BLaER1 (cell line): ENCODE results near the gene EIF4E2.

Experiments used
- H3K27ac ChIP-seq: shearing (Covaris generic); formaldehyde crosslinking; 2 replicates; pipeline ENCODE4 v1.8.1; 2022
- H3K27me3 ChIP-seq: shearing (Covaris generic); formaldehyde crosslinking; 2 replicates; pipeline ENCODE4 v1.8.1; 2022
- H3K36me3 ChIP-seq: shearing (Covaris generic); formaldehyde crosslinking; 2 replicates; pipeline ENCODE4 v1.8.1; 2022
- H3K4me1 ChIP-seq: shearing (Covaris generic); formaldehyde crosslinking; 2 replicates; pipeline ENCODE4 v1.8.1; 2022
- H3K4me2 ChIP-seq: shearing (Covaris generic); formaldehyde crosslinking; 2 replicates; pipeline ENCODE4 v1.8.1; 2022
- H3K4me3 ChIP-seq: shearing (Covaris generic); formaldehyde crosslinking; 2 replicates; pipeline ENCODE4 v1.8.1; 2022
- H3K9ac ChIP-seq: shearing (Covaris generic); formaldehyde crosslinking; 2 replicates; pipeline ENCODE4 v1.8.1; 2022
- H3K9me3 ChIP-seq: shearing (Covaris generic); formaldehyde crosslinking; 2 replicates; pipeline ENCODE4 v1.8.1; 2022
- H4K20me1 ChIP-seq: shearing (Covaris generic); formaldehyde crosslinking; 2 replicates; pipeline ENCODE4 v1.8.1; 2022
- Cebpa-rat ChIP-seq: shearing (Covaris generic); IDR thresholded peaks from 2 replicates; pipeline ENCODE4 v1.8.1; 2022

EIF4E2 gene

GRCh38 chr2:232588031-232588430 is 37.5 kb downstream of the EIF4E2 start:
- H3K27ac ChIP-seq: no peak overlapping the region
- TF ChIP-seq Cebpa-rat: no peak
- no peaks in the 10 kb centered on the region for H4K20me1 ChIP-seq
- no peaks in the 10 kb centered on the region for H3K27me3 ChIP-seq
- no peaks in the 10 kb centered on the region for H3K4me1 ChIP-seq
- peaks cover 24% of the 10 kb centered on the region for H3K36me3 ChIP-seq
- no peak overlapping the region for H3K9ac ChIP-seq
- no peak overlapping the region for H3K4me3 ChIP-seq
- H3K4me2 ChIP-seq: no peak overlapping the region
- H3K9me3 ChIP-seq: no peaks in the 10 kb centered on the region

- no peaks in the 10 kb centered on the region for H3K27me3 ChIP-seq
- peaks cover 15% of the 10 kb centered on the region; the same call in 1 of the 2 replicates for H3K36me3 ChIP-seq
- no peak overlapping the region for H3K9ac ChIP-seq
- no peaks in the 10 kb centered on the region for H4K20me1 ChIP-seq
- no peak overlapping the region for H3K4me2 ChIP-seq
- no peak for TF ChIP-seq Cebpa-rat
- no peak overlapping the region for H3K27ac ChIP-seq
- H3K4me3 ChIP-seq: no peak overlapping the region
- no peaks in the 10 kb centered on the region for H3K9me3 ChIP-seq
- no peaks in the 10 kb centered on the region for H3K4me1 ChIP-seq
Observed at GRCh38 chr2:232588680-232589585, 38.4 kb downstream of the EIF4E2 start.

DNA sequence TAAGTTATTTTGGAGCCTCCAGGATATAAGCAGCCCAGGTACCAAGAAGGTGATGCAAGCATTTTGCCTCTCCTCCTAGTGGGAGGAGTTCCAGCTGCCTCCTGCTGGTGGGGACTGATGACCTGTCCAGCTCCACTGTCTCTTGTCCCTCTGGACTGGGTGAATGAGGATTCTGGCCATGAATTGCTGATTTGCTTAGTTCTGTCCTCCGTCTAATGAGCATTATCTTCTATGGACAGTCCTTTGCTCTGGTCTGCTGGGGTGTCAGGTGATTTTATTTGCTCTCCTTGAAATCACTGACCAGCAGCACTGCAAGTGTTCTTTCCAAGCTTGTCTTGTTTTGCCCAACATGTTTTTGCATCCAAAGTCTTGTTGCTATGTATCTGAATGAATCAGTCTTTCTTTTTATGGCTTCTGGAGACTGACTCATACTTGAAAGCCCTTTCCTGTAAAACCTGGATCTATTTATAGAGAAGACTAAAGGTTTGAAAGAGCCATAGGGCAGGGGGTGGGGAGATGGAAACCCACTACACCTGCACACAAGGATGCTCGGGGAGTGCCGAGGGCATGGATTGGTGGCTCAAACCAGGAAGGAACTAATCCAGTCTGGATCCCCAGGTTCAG is 42.4 kb downstream of the EIF4E2 start:
- H3K4me3 ChIP-seq: no peak overlapping the region
- no peaks in the 10 kb centered on the region for H3K4me1 ChIP-seq
- H3K9ac ChIP-seq: no peak overlapping the region
- TF ChIP-seq Cebpa-rat: no peak
- no peak overlapping the region for H3K4me2 ChIP-seq
- no peaks in the 10 kb centered on the region for H3K36me3 ChIP-seq
- no peaks in the 10 kb centered on the region for H4K20me1 ChIP-seq
- no peaks in the 10 kb centered on the region for H3K9me3 ChIP-seq
- no peaks in the 10 kb centered on the region for H3K27me3 ChIP-seq
- no peak overlapping the region for H3K27ac ChIP-seq

- Histone ChIP-seq H3K36me3 (no peaks in the 10 kb centered on the region), H3K4me2 (no peak overlapping the region), H4K20me1 (no peaks in the 10 kb centered on the region), H3K4me3 (no peak overlapping the region), H3K9me3 (no peaks in the 10 kb centered on the region), H3K9ac (no peak overlapping the region), H3K4me1 (no peaks in the 10 kb centered on the region), H3K27me3 (no peaks in the 10 kb centered on the region), H3K27ac (no peak overlapping the region)
- TF ChIP-seq Cebpa-rat: no peak
Observed at GRCh38 chr2:232593982-232594381, 43.5 kb downstream of the EIF4E2 start.

GRCh38 chr2:232597362-232598079 is 47.0 kb downstream of the EIF4E2 start:
- H3K27me3 ChIP-seq: no peaks in the 10 kb centered on the region

DNA sequence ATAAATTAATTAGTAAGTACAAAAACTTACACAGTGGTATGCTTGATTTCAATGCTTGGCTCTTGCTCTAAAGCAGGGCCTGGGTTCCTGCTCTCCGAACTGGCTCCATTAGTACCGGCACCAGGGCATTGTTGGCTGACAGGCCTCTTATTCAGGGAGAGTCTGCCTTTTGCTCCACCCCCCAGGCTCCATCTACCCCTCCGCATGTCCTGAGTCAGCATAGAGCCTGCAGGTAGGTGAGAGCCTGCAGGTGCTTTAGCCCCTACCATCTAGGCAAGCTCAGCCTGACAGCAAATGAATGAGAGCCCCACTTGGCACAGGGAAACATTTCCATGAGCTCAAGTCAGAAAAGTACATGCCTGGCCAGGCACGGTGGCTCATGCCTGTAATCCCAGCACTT is 47.8 kb downstream of the EIF4E2 start:
- no peaks in the 10 kb centered on the region for H3K36me3 ChIP-seq
- no peak overlapping the region for H3K27ac ChIP-seq
- no peaks in the 10 kb centered on the region for H4K20me1 ChIP-seq
- no peak overlapping the region for H3K9ac ChIP-seq
- no peak overlapping the region for H3K4me2 ChIP-seq
- H3K4me1 ChIP-seq: no peaks in the 10 kb centered on the region
- H3K9me3 ChIP-seq: no peaks in the 10 kb centered on the region
- H3K4me3 ChIP-seq: no peak overlapping the region
- H3K27me3 ChIP-seq: no peaks in the 10 kb centered on the region
- no peak for TF ChIP-seq Cebpa-rat

More at GRCh38 chr2:232597362-232598079, 47.0 kb downstream of the EIF4E2 start:
- Histone ChIP-seq H3K36me3 (no peaks in the 10 kb centered on the region), H3K4me1 (no peaks in the 10 kb centered on the region), H3K4me3 (no peak overlapping the region), H3K4me2 (no peak overlapping the region), H3K9ac (no peak overlapping the region), H3K27ac (no peak overlapping the region), H3K9me3 (no peaks in the 10 kb centered on the region), H4K20me1 (no peaks in the 10 kb centered on the region)
- no peak for TF ChIP-seq Cebpa-rat

DNA sequence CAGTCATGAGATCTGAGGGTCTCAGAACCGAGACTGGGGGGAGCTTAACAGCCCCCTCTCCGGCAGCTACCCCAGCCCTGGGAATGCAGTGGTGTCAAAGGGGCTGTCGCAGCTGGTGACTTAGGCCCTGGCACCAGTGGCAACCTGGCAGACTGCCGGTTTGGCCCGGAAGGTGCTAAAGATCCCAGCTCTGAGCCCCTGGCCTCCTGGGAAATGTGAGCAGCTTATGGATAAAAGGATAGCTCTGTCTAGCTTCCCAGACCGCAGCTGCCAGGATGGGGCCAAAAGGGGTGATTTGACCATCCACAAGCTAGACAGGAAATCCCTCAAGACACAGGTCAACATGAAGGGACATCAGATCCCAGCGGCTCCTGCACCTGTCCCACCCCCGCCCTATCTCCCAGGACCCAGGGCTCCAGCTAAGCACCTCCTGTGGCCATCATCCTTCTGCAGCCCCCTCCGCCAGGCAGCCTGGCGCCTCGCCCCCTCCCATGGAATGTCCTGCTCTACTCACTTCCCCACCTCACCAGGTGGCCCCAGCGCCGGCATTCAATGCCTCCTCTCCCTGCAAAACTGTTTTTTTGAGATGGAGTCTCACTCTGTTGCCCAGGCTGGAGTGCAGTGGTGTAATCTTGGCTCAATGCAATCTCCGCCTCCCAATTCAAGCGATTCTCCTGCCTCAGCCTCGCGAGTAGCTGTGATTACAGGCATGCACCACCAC is 49.7 kb downstream of the EIF4E2 start:
- H3K4me1 ChIP-seq: peaks cover 12% of the 10 kb centered on the region; the same call in 1 of the 2 replicates
- no peak overlapping the region for H3K27ac ChIP-seq
- H4K20me1 ChIP-seq: no peaks in the 10 kb centered on the region
- H3K27me3 ChIP-seq: no peaks in the 10 kb centered on the region
- no peak overlapping the region for H3K4me3 ChIP-seq
- H3K9ac ChIP-seq: no peak overlapping the region
- H3K36me3 ChIP-seq: no peaks in the 10 kb centered on the region
- TF ChIP-seq Cebpa-rat: no peak
- H3K9me3 ChIP-seq: no peaks in the 10 kb centered on the region
- no peak overlapping the region for H3K4me2 ChIP-seq

DNA sequence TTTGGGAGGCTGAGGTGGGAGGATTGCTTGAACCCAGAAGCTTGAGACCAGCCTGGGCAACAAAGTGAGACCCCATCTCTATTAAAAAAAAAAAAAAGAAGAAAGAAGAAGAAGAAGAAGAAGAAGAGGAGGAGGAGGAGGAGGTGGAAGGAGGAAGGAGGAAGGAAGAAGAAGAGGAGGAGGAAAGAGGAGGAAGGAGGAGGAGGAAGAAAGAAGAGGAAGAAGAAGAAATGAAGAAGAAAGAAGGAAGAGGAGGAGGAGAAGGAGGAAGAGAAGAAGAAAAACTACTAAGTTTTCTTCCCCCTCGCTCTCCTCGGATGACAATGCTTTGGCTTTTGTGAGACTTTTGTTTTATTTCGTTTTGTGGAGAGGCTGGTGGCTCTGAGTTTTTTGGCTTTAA is 52.8 kb downstream of the EIF4E2 start:
- Histone ChIP-seq H4K20me1 (no peaks in the 10 kb centered on the region), H3K27me3 (no peaks in the 10 kb centered on the region), H3K9ac (no peak overlapping the region), H3K27ac (no peak overlapping the region), H3K9me3 (no peaks in the 10 kb centered on the region), H3K4me2 (no peak overlapping the region), H3K4me3 (no peak overlapping the region), H3K4me1 (peaks cover 16% of the 10 kb centered on the region; the same call in 1 of the 2 replicates), H3K36me3 (no peaks in the 10 kb centered on the region)
- no peak for TF ChIP-seq Cebpa-rat

- H3K9ac ChIP-seq: no peak overlapping the region
- H3K36me3 ChIP-seq: no peaks in the 10 kb centered on the region
- no peaks in the 10 kb centered on the region for H3K27me3 ChIP-seq
- no peaks in the 10 kb centered on the region for H3K9me3 ChIP-seq
- no peak for TF ChIP-seq Cebpa-rat
- H3K4me3 ChIP-seq: no peak overlapping the region
- peaks cover 16% of the 10 kb centered on the region; the same call in 1 of the 2 replicates for H3K4me1 ChIP-seq
- H4K20me1 ChIP-seq: no peaks in the 10 kb centered on the region
- H3K27ac ChIP-seq: no peak overlapping the region
- no peak overlapping the region for H3K4me2 ChIP-seq
Observed at GRCh38 chr2:232604535-232604934, 54.0 kb downstream of the EIF4E2 start.
